HCT116 (cell line): ENCODE measurements around the gene EEA1. TPM values are rescaled to one million over a fixed set of nuclear protein-coding genes. Genes with fewer than 3 reads are reported as not detected.

ENCODE experiments used
- ATAC-seq: fragments of 200-7000 bp; cut with Tn5 transposase; 2 replicates; pipeline ENCODE4 v1.9.1; 2020; ENCODE audit warnings: mild to moderate bottlenecking, moderate library complexity
- BruUV-seq: library from RNA; stranded (reverse); fragments of 400-500 nt; replicated peaks from 2 replicates; lab custom pipeline; 2021; lab: Mats Ljungman, UMichigan
- CTCF ChIA-PET: fragments of 300-600 bp; sonication (Branson Sonifier 250); formaldehyde crosslinking; loops from one replicate; lab custom pipeline; 2021; ENCODE audit warnings: antibody characterized with exemption; lab: Charles Lee
- POLR2A ChIA-PET: fragments of 300-600, 350-600 bp; sonication (Branson Sonifier 250); formaldehyde crosslinking; loops from one replicate; lab custom pipeline; 2021; ENCODE audit warnings: antibody characterized with exemption; lab: Charles Lee
- RAD21 ChIA-PET, 2 experiments: fragments of 300-600 bp; sonication (Branson Sonifier 250); formaldehyde crosslinking; loops; one replicate each; lab custom pipeline; 2023; ENCODE audit warnings: low total read pairs in 2 of 2; ENCODE audit not compliant: uncharacterized antibody in 2 of 2, unreplicated experiment in 2 of 2, low non-redundant PET in 1 of 2; lab: Charles Lee
- DNase-seq: peaks from one replicate; pipeline ENCODE4 v3.0.0-alpha.2; 2010; ENCODE audit warnings: low read depth, low spot score
- H2AFZ ChIP-seq: fragments of 200-600 bp; shearing (Covaris generic), sonication (generic); 2 replicates; pipeline ENCODE4 v1.6.1; 2017; ENCODE audit warnings: low read depth, mixed run types, mixed read lengths, antibody characterized with exemption, low read length; ENCODE audit not compliant: poor library complexity, severe bottlenecking
- H3K27ac ChIP-seq: 2 replicates; pipeline ENCODE4 v1.5.1; 2012; ENCODE audit warnings: low read depth, low read length
- H3K27me3 ChIP-seq: fragments of 200-600 bp; sonication (generic); 2 replicates; pipeline ENCODE4 v1.6.1; 2016; ENCODE audit warnings: mixed run types, low read length, mixed read lengths; ENCODE audit not compliant: insufficient read depth
- H3K36me3 ChIP-seq, 2 experiments: fragments of 200-500 bp in 1 of 2; fragments of 200-600 bp in 1 of 2; sonication (Bioruptor generic) in 1 of 2; sonication (generic) in 1 of 2; 2 replicates each; pipeline versions ENCODE4 v1.5.1 to v1.6.1; 2014 to 2016; ENCODE audit warnings: low read length in 2 of 2, inconsistent platforms in 1 of 2, mixed read lengths in 1 of 2, mixed run types in 1 of 2; ENCODE audit not compliant: insufficient read depth in 2 of 2, control insufficient read depth in 1 of 2
- H3K4me1 ChIP-seq, 2 experiments: fragments of 200-600 bp in 1 of 2; sonication (generic) in 1 of 2; 2 replicates each; pipeline versions ENCODE4 v1.5.1 to v1.6.1; 2012 to 2017; ENCODE audit warnings: low read length in 2 of 2, inconsistent platforms in 1 of 2, mild to moderate bottlenecking in 1 of 2, mixed read lengths in 1 of 2, mixed run types in 1 of 2, moderate library complexity in 1 of 2; ENCODE audit not compliant: insufficient read depth in 2 of 2, control insufficient read depth in 1 of 2
- H3K4me2 ChIP-seq: fragments of 200-600 bp; sonication (generic); 2 replicates; pipeline ENCODE4 v1.6.1; 2017; ENCODE audit warnings: mixed run types, low read length, mixed read lengths
- H3K4me3 ChIP-seq, 2 experiments: fragments of 200-600 bp in 1 of 2; sonication (generic) in 1 of 2; replicated peaks in 1 of 2; 2 replicates each; pipeline ENCODE4 v1.5.1; 2011 to 2016; ENCODE audit warnings: low read length in 2 of 2, control low read depth in 1 of 2, low read depth in 1 of 2, mild to moderate bottlenecking in 1 of 2, mixed read lengths in 1 of 2, mixed run types in 1 of 2
- H3K79me2 ChIP-seq: fragments of 200-600 bp; sonication (generic); 2 replicates; pipeline ENCODE4 v1.6.1; 2017; ENCODE audit warnings: mild to moderate bottlenecking, mixed run types, low read length, moderate library complexity, mixed read lengths; ENCODE audit not compliant: insufficient read depth
- H3K9ac ChIP-seq: fragments of 200-600 bp; sonication (generic); 2 replicates; pipeline ENCODE4 v1.6.1; 2016; ENCODE audit warnings: low read length, mixed read lengths
- H3K9me2 ChIP-seq: fragments of 200-600 bp; sonication (generic), shearing (Covaris generic); 2 replicates; pipeline ENCODE4 v1.6.1; 2017; ENCODE audit warnings: mixed run types, mild to moderate bottlenecking, moderate library complexity; ENCODE audit not compliant: insufficient read depth
- H3K9me3 ChIP-seq, 2 experiments: fragments of 200-500 bp in 1 of 2; fragments of 200-600 bp in 1 of 2; sonication (Bioruptor generic) in 1 of 2; sonication (generic) in 1 of 2; 2 replicates each; pipeline ENCODE4 v1.6.1; 2014 to 2017; ENCODE audit warnings: low read length in 2 of 2, mixed read lengths in 2 of 2, inconsistent platforms in 1 of 2, low read depth in 1 of 2, mild to moderate bottlenecking in 1 of 2, mixed run types in 1 of 2, moderate library complexity in 1 of 2; ENCODE audit not compliant: control insufficient read depth in 1 of 2, insufficient read depth in 1 of 2
- H4K20me1 ChIP-seq: fragments of 200-600 bp; sonication (generic), shearing (Covaris generic); 2 replicates; pipeline ENCODE4 v1.6.1; 2017; ENCODE audit warnings: mixed run types, mild to moderate bottlenecking, moderate library complexity; ENCODE audit not compliant: insufficient read depth
- CBX3 ChIP-seq: IDR thresholded peaks from 2 replicates; pipeline ENCODE4 v1.6.1; 2012; ENCODE audit warnings: low read depth
- EGR1 ChIP-seq: IDR thresholded peaks from 2 replicates; pipeline ENCODE4 v1.6.1; 2012; ENCODE audit warnings: low read depth
- ELF1 ChIP-seq: IDR thresholded peaks from 2 replicates; pipeline ENCODE4 v1.6.1; 2012; ENCODE audit warnings: low read depth, borderline replicate concordance
- EZH2phosphoT487 ChIP-seq: fragments of 200-600 bp; IDR thresholded peaks from 2 replicates; pipeline ENCODE4 v1.6.1; 2018; ENCODE audit warnings: antibody characterized with exemption, borderline replicate concordance
- POLR2A ChIP-seq: IDR thresholded peaks from 2 replicates; pipeline ENCODE4 v1.7.0; 2011; ENCODE audit warnings: borderline replicate concordance; ENCODE audit not compliant: insufficient read depth, insufficient read length; ENCODE audit errors: extremely low read depth
- POLR2AphosphoS5 ChIP-seq: IDR thresholded peaks from 2 replicates; pipeline ENCODE4 v1.6.1; 2011; ENCODE audit warnings: mild to moderate bottlenecking, low read depth, low read length, moderate library complexity
- REST ChIP-seq: IDR thresholded peaks from 2 replicates; pipeline ENCODE4 v1.6.1; 2012; ENCODE audit warnings: low read depth
- SP1 ChIP-seq: IDR thresholded peaks from 2 replicates; pipeline ENCODE4 v1.6.1; 2012; ENCODE audit warnings: low read depth
- TCF7L2 ChIP-seq: IDR thresholded peaks from 2 replicates; pipeline ENCODE4 v1.7.0; 2011; ENCODE audit warnings: borderline replicate concordance, inconsistent platforms; ENCODE audit not compliant: insufficient read depth, insufficient read length; ENCODE audit errors: extremely low read depth
- ZFX ChIP-seq: fragments of 450-650 bp; IDR thresholded peaks from 2 replicates; pipeline ENCODE4 v1.6.1; 2017
- intact Hi-C: fragments of 100-400 bp; cut with micrococcal nuclease; formaldehyde crosslinking; loops from 2 replicates; pipeline ENCODE4 v1.10.0; 2022
- total RNA-seq: library from RNA; stranded (reverse); gene quantifications from one replicate; pipeline ENCODE4 v1.2.1, GENCODE V29; 2021; ENCODE audit not compliant: unreplicated experiment

Gene EEA1
- total RNA-seq, 1 experiment from 2014 or later: 13.8 TPM

GRCh38 chr12:92845329-92845728, 83.8 kb downstream of the EEA1 start:
- Histone ChIP-seq H3K9me2 (no peaks in the 10 kb centered on the region; the same call in 1 of the 2 replicates), H2AFZ (no peak overlapping the region), H3K9me3 (peaks cover 5 to 9% of the 10 kb centered on the region in 2 experiments; a peak in 1 of 4 replicates), H3K27me3 (no peaks in the 10 kb centered on the region), H4K20me1 (no peaks in the 10 kb centered on the region; the same call in 1 of the 2 replicates), H3K9ac (no peak overlapping the region), H3K4me3 (no peak overlapping the region), H3K79me2 (no peaks in the 10 kb centered on the region), H3K4me2 (no peak overlapping the region), H3K4me1 (no peaks in the 10 kb centered on the region), H3K27ac (no peak overlapping the region), H3K36me3 (no peaks in the 10 kb centered on the region)
- CTCF ChIA-PET: no interaction called here
- no TSS peak for BruUV-seq
- DNase-seq (no peak), ATAC-seq (no peak)
- RAD21 ChIA-PET: no interaction called here
- TF ChIP-seq TCF7L2: no peak
- TF ChIP-seq POLR2AphosphoS5: no peak
- no peak for TF ChIP-seq EGR1
- TF ChIP-seq SP1: no peak
- TF ChIP-seq ZFX: no peak
- no peak for TF ChIP-seq REST
- TF ChIP-seq EZH2phosphoT487: no peak
- TF ChIP-seq POLR2A: no peak
- no peak for TF ChIP-seq CBX3
- no peak for TF ChIP-seq ELF1
- intact Hi-C loops: no loop called here
- POLR2A ChIA-PET: no interaction called here
